HG02885 (cell line): ENCODE measurements around the gene SDCCAG8.

Source experiments
- ATAC-seq: cut with Tn5 transposase; IDR thresholded peaks from one replicate; pipeline ENCODE4 v1.9.1; 2021; ENCODE audit warnings: mild to moderate bottlenecking; ENCODE audit not compliant: unreplicated experiment, poor library complexity

The SDCCAG8 gene

GRCh38 chr1:243526180-243526579 is 270.3 kb downstream of the SDCCAG8 start:
- no peak for ATAC-seq

DNA sequence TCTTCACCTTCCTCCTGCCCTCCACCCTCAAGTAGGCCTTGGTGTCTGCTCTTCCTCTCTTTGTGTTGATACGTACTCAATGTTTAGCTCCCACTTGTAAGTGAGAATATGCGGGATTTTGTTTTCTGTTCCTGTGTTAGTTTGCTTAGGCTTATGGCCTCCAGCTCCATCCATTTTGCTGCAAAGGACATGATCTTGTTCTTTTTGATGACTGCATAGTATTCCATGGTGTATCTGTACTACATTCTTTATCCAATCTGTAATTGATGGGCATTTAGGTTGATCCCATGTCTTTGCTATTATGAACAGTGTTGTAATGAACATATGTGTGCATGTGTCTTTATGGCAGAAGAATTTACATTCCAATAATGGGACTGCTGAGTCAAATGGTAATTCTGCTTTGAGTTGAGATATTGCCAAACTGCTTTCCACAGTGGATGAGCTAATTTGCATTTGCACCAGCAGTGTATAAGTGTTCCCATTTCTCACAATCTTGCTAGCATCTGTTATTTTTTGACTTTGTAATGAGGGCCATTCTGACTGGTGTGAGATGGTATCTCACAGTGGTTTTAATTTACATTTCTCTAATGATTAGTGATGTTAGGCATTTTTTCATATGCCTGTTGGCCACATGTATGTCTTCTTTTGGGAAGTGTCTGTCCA is 272.7 kb downstream of the SDCCAG8 start:
- ATAC-seq: no peak

- no peak for ATAC-seq
These were observed 273.7 kb downstream of the SDCCAG8 start for GRCh38 chr1:243529512-243529911.

DNA sequence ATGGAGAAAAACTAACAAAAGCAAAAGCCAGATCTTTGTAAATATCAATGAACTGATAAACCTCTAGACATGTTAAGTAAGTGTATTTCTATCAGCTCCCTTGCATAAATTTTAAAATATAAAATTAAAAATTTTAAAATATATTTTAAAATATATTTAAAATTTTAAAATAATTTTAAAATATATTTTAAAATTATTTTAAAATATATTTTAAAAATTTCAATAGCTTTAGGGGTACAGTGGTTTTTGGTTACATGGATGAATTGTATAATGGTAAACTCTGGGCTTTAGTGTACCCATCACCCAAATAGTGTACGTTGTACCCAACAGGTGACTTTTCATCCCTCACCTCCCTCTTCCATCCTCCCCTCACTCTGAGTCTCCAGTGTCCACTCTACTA is 279.2 kb downstream of the SDCCAG8 start:
- no peak for ATAC-seq

DNA sequence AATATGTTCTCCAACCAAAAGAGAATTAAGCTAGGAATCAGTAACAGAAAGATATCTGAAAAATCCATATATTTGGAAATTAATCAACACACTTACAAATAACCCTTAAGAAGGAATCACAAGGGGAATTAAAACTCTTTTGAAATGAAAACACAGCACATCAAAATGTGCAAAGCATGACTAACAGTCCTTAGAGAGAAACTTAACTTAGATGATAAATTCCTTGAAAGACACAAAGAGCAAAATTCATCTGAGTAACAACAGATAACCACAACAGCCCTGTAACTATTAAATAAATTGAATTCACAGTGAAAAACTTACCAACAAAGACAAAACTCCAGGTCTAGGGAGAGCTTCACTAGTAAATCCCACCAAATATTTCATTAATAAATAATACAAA is 283.8 kb downstream of the SDCCAG8 start:
- no peak for ATAC-seq

GRCh38 chr1:243542739-243543415 is 287.0 kb downstream of the SDCCAG8 start:
- no peak for ATAC-seq

DNA sequence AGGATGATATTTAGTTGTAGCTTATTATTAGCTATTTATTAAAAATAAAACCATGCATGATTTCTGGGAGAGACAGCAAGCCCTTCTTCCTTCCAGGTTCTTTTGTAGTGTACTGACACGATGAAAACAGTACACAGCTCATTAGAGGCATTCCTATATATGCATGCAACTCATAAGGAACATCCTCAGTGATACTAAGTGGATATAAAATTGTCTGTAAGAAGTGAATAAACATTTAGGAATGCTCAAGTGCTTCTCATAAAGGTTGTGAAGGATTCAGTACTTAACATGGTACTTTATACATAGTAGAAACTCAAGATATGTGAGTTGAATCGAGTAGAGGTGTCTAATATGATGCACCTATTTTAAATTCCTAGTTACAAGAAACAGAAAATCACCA is 287.7 kb downstream of the SDCCAG8 start:
- ATAC-seq: no peak

- ATAC-seq: no peak
These were observed 290.6 kb downstream of the SDCCAG8 start for GRCh38 chr1:243546457-243546856.

- ATAC-seq: no peak
These were observed 292.1 kb downstream of the SDCCAG8 start for GRCh38 chr1:243547891-243548290.

- no peak for ATAC-seq
These were observed 292.7 kb downstream of the SDCCAG8 start for GRCh38 chr1:243548516-243548915.

GRCh38 chr1:243549108-243549507 is 293.3 kb downstream of the SDCCAG8 start:
- ATAC-seq: no peak
